ENCODE data around the gene CTIF.

GRCh38 chr18:48723016-48723415 lies 184.2 kb downstream of the CTIF start:
- no peak for TF ChIP-seq CTCF (IDR thresholded peaks at IDR 0.05)
- no peak for TF ChIP-seq POLR2A (IDR thresholded peaks at IDR 0.05)
